Glomerular visceral epithelial cell (primary cell): ENCODE measurements around the gene PARD6B.

Experiments used
- DNase-seq: peaks from one replicate; pipeline ENCODE4 v3.0.0-alpha.2; 2016; ENCODE audit errors: extremely low spot score

Gene PARD6B

DNA sequence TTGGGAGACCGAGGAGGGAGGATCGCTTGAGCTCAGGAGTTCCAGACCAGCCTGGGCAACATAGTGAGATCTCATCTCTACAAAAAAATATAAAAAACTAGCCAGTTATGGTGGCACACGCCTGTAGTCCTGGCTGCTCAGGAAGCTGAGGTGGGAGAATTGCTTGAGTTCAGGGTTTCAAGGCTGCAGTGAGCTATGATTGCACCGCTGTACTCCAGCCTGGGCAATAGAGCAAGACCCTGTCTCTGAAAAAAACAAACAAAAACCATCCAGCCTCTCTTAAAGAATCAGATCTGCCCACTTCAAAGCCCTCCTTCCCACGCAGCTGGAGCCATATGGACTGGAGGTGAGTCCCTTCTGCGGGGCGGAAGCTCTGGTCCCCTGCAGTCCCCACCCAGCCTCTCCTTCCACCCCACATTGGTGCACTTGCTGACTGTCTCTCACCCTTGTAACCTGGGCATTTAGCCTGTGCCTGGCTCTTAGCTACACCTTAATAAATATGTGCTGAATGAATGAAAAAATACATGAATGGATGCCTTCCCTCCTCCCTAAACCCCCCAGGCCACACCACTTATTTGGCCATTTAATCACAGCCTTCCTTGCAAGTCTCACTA is 7.2 kb upstream of the PARD6B start:
- DNase-seq: no peak

GRCh38 chr20:50724851-50725723 is 6.3 kb upstream of the PARD6B start:
- DNase-seq: peak; percentile 99

GRCh38 chr20:50725724-50726005 is 5.7 kb upstream of the PARD6B start:
- no peak for DNase-seq

- DNase-seq: no peak
Measured at GRCh38 chr20:50726955-50727791, 4.2 kb upstream of the PARD6B start.

DNA sequence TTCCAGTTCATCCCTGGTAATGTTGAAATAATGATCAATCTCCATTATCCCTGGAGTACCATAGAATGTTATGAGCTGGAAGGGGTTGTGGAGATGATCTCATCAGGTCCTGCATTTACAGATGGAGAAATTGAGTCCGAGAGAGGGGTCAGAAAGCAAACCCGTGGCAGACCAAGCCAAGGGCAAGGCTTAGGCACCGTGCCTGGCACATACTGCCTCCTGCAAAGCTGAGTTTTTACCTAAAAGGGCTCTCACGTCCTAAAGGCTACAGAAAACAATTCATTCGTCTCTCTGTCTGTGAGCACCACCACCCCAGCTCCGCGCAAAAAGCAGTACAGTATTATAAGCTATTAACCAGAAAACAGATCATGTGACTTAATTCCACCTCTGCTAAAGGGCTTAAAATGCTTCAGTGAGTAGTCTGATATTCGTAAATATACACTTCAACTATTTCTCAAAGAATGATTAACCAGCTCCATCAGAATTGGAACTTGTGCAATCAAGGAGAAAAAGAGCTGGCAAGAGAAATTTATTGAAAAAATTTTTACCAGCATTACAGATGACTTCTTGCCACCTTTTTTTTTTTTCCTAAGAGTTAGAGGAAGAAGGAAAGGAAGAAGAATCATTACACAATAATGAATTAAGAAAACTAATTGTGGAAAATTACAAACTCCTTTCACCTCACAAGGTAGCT is 3.4 kb upstream of the PARD6B start:
- peak; percentile 89 for DNase-seq

- DNase-seq: no peak
Measured at GRCh38 chr20:50728486-50728980, 2.8 kb upstream of the PARD6B start.

DNA sequence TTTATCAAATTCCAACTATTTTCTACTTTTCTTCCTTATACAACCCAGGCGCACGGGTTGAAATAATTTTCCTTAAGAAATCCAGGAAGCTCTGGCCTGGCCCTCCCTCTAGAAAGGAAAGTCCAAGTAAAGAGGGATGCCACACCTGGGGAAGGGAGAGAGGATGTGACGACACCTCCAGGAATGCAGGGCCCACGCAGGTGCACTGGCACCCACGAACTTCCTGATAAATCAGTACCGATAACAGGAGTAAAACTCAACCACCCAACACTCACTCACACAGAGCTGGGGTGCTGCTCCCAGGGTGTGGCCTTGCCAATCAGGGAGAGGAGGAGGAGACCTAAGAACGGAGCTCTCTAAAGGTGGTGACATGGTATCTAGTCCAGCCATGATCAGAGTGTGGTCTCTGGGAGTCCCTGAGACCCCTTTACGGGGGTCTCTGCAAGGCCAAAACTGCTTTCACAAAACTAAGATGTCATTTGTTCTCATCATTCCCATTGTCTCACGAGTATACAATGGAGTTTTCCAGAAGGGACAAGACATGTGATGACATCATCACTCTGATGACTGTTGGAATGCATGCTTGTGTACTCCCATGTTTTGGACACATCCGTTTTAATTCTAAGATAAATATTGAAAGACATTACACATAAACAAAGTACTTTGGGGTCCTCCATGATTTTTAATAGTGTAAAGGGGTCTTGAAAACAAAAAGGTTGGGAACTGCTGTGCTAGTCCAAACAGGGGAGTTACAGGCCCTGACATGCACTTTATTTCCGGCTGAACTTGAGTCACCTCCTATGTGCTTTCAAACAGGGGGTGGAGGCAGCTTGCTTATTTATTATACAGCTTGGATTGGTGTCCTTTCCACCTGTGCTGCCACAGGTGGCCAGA is 2.2 kb upstream of the PARD6B start:
- DNase-seq: peak; percentile 58

DNA sequence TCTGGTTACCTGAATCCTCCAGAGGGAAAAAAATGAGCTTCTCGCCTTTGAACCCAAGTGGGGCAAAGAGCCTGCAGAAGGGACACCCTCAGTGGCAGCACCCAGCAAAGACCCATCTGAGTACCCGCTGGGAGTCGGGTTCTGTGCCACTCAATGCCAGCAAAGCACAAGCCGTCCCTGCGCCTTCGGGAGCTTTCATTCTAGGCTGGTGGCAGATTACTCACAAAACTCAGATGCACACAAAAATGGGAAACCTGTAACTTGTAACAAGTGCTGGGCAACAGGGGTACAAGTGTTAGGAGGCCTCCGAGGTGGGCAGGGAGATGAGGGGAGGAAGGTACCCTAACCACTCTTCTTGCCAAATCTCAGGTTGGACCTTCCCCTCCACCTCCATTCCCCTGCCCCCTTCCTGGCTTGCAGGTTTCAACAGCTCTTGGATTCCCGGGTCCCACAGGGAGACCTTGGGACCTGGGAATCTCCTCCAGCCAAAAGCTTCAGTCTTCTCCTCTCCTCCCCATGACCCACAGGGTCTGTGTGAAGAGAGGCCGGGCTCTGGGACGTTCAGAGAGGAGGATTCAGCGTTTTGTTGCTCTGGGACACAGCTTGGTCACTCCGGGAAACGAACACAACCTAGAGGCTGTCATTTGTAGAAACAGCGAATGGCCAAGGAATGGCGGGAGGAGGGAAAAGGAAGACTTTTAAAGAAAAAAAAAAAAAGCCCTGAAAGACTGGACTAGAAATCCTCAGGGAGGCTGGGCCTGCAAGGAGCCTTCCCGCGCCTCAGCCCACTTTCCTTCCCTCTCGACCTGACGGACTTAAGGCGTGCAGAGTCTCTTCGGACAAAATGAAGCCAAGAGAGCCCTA is 1.2 kb upstream of the PARD6B start:
- peak; percentile 53 for DNase-seq

- DNase-seq: no peak
Measured at GRCh38 chr20:50730765-50731054, 670 bp upstream of the PARD6B start.

DNA sequence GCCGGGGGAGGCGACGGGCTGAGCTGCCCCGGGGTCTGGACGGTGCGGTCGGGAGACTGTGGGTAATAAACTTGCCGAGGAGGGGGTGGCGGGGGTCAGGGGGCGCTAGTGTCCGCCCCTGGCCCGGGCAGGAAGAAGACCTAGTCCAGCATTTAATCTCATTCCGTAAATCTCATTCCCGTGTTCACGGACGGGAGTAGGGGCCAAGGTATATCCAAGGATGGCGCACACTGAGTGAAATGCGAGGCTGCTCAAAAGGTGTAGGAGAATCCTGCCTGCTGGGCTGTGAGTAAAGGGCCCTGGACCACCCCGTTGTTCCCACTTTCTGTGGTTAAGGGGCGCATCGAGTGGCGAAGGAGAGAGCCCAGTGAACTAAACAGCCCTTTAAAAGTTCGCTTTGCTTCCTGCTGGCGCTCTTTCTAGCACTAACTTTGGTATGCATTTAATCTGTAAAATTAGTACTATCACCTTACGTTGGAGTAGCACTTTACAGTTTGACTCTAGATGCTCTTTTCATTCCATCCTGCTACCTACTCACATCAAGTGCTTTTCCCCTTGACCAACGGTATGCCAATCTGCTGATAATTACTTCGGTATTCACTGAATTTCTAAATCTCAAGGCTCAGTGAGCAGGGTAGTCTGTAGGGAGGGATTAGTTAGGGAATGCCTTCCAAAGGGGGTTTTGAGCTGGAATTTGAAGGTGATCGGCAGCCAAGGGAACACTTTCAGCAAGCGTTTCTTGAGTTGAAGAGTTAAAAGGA is 730 bp downstream of the PARD6B start:
- peak; percentile 60 for DNase-seq

DNA sequence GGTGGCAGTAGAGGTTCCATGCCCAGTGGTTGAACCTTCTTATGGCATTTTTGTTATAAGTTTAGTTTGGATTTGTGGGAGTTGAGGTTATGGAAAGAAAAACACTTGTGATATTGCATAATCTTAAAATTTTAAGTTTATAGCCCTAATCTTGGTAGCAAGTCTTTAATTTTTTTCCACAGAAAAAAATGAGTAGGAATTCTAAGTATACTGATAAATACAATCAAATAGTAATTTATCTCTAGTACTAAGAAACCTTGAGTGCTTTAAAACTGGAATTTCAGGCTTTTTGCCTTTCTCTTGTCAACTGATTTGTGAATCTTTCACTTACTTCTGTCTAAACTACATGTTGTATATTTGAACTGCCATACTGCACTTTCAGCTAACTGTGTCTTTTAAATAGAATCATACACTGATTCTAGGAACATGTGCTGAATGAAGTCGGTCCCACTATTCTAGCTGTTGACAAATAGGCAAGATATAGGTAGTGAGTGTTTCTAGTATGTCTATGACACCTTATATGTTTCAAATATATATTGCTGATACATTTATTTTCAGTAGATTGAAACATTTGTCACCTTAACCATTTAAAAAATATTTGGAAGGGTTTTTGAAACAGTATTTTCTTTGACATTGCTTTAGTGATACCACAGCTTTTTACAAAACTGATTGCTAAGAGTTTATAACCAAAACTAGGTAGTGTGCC is 2.4 kb downstream of the PARD6B start:
- DNase-seq: no peak

DNA sequence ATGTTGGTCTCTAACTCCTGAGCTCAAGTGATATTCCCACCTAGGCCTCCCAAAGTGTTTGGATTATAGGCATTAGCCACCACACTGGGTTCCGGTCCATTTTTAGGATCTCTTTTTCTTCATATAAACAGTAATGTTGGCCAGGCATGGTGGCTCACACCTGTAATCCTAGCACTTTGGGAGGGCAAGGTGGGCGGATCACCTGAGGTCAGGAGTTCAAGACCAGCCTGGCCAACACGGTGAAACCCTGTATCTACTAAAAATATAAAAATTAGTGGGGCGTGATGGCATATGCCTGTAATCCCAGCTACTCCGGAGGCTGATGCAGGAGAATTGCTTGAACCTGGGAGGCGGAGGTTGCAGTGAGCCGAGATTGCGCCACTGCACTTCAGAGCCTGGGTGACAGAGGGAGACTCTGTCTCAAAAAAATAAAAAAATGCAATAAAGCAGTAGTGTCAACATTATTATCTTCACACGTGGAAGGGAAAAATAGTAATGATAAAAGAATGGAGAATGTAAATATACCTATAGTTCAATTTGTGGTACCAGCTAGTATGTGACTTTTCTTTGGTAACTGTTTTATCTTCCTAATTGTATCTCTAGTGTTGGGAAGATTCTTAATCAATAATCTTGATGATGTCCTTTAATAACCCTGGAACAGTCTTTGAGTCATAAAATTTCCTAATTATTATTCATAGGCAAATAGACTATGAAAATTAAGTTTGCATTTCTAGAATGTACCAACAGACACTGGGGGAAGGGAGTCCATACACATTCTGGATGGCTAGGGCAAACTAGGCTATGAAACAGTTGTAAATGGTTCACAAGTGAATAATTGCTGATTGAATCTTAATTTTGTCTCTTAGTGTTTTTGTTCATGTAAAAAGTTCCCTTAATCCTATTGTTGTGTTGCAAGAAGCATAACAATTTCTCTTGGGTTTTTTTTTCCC is 3.6 kb downstream of the PARD6B start:
- no peak for DNase-seq

DNA sequence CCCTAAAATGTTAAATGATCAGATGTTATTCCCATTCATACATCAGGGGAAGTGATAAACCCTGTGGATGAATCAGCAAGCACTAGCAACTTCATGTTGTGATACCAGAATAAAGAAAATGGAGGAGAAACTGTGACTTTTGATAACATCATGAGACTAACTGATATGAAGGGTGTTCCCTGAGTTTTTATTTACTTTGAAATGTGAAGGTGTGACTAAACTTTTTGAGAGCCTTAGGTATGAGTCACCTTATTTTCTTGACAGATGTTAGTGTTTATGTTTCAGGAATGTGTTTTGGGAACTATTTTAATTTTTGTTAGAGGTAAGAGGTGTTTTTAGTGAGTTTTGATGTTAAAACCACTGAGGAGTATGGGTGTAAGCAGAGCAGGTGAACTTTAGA is 4.4 kb downstream of the PARD6B start:
- no peak for DNase-seq

DNA sequence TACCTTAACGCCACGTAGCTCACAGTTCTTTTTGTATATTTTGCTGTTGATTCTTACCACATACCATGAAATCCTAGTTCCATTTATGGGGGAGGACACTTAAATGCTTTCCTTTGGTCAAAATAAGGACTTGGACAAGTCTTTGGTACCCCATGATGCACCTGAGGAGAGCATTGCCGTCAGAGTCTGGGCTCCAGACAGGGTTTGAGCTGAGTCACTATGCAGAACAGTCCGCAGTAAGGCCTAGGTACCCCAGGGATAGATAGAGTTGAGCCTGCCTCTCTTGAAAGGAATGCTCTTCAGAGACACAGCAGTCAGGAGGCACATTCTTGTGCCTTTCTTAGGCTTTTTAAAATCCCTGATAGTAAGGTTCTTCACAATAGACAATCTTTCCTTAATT is 6.0 kb downstream of the PARD6B start:
- peak; percentile 45 for DNase-seq

GRCh38 chr20:50743087-50743486 is 11.7 kb downstream of the PARD6B start:
- DNase-seq: no peak

DNA sequence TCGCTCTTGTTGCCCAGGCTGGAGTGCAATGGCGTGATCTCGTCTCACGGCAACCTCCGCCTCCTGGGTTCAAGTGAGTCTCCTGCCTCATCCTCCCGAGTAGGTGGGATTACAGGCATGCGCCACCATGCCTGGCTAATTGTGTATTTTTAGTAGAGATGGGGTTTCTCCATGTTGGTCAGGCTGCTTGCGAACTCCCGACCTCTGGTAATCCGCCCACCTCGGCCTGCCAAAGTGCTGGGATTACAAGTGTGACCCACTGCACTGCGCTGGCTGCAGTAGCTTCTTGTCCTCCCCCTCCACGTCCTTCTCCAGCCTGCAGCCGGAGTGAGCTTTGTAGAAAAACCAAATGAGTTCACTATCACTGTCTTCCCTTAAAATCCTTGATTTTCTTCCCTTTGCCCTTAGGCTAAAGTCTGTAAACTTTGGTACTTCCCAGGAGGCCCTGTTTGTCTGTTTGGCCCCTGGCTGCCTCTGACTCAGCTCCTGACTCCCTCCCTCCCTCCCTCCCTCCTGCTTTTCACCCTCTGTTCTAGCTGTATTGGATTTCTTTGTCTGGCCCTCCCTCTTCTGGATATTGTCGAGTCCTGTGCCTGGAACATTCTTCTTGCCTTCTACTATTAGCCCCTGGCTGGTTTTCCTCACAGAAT is 12.9 kb downstream of the PARD6B start:
- peak; percentile 92 for DNase-seq

DNA sequence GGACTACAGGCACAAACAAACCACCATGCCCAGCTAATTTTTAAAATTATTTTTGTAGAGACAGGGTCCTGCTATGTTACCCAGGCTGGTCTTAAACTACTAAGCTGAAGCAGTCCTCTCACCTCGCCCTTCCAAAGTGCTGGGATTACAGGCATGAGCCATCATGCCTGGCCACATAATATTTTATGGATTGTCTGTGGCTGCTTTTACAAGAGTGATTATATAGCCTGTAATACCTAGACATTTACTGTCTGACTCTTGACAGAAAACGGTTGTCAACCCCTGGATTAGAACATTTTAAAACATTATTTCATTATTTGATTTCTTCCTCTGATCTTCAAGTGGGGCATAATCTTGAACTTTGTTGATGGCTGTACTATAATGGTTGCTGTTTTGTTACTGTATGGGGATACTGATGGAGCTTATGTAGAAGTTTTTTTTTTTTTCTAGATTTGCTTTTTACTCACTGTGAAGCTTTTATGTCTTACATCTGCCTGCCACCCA is 14.3 kb downstream of the PARD6B start:
- DNase-seq: no peak
